Endothelial cell (in vitro differentiated cells): ENCODE data around the gene AMIGO2. TPM values are rescaled to one million over a fixed set of nuclear protein-coding genes. Genes with fewer than 3 reads are reported as not detected.

Experiments
- DNase-seq: peaks from one replicate; pipeline ENCODE4 v3.0.0; 2021; ENCODE audit warnings: low spot score
- H3K27ac Mint-ChIP-seq: one replicate; pipeline ENCODE4 v1.8.0; 2021; ENCODE audit warnings: mixed read lengths, inconsistent platforms; ENCODE audit not compliant: unreplicated experiment
- H3K27me3 Mint-ChIP-seq: one replicate; pipeline ENCODE4 v1.8.0; 2021; ENCODE audit warnings: mild to moderate bottlenecking, moderate library complexity, mixed read lengths, inconsistent platforms; ENCODE audit not compliant: unreplicated experiment
- H3K36me3 Mint-ChIP-seq: one replicate; pipeline ENCODE4 v1.8.0; 2021; ENCODE audit warnings: mild to moderate bottlenecking, low read depth, mixed read lengths, inconsistent platforms; ENCODE audit not compliant: unreplicated experiment
- H3K4me1 Mint-ChIP-seq: one replicate; pipeline ENCODE4 v1.8.0; 2021; ENCODE audit warnings: mild to moderate bottlenecking, mixed read lengths, inconsistent platforms; ENCODE audit not compliant: unreplicated experiment
- H3K4me3 Mint-ChIP-seq: one replicate; pipeline ENCODE4 v1.8.0; 2021; ENCODE audit warnings: mild to moderate bottlenecking, mixed read lengths, inconsistent platforms; ENCODE audit not compliant: unreplicated experiment
- H3K9me3 Mint-ChIP-seq: one replicate; pipeline ENCODE4 v1.8.0; 2021; ENCODE audit warnings: mixed read lengths, inconsistent platforms; ENCODE audit not compliant: unreplicated experiment
- total RNA-seq: library from RNA; stranded (reverse); fragmentation: NEBNext Ultra II Directional; extraction: Animal tissue kit (Norgen Biotek cat#: 25700); gene quantifications from one replicate; pipeline ENCODE4 v1.2.1, GENCODE V29; 2021; ENCODE audit not compliant: unreplicated experiment
- TF ChIP-seq, protein P1 (sequence below): fragments of 200-600 bp; sonication (generic); IDR thresholded peaks from one replicate; pipeline ENCODE4 v1.5.0; 2021; ENCODE audit warnings: antibody characterized with exemption; ENCODE audit not compliant: unreplicated experiment

The AMIGO2 gene
- total RNA-seq, 1 donor from 2014 or later, result 24.2 TPM

DNA sequence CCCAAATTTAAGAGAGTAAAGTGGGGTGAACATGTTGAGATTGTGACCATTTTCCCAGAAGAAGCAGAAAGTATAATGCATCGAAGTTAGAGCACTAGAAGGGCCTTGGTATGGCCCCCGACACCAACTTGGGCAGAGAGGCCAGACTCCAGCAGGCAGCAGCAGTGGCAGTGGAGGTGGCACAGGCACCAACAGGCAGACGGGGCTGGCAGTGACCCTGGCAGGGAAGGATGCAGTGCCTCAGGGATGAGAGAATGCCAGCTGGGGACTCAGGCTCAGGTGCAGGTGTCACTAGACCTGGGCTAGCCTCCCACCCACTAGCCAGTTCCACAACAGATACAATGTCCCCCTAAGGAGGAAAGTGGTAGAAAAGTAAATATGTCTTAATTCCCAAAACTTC is 27.7 kb upstream of the AMIGO2 start:
- no peak for DNase-seq
- H3K27me3 Mint-ChIP-seq, result no peaks in the 10 kb centered on the region
- TF ChIP-seq, protein P1, sequence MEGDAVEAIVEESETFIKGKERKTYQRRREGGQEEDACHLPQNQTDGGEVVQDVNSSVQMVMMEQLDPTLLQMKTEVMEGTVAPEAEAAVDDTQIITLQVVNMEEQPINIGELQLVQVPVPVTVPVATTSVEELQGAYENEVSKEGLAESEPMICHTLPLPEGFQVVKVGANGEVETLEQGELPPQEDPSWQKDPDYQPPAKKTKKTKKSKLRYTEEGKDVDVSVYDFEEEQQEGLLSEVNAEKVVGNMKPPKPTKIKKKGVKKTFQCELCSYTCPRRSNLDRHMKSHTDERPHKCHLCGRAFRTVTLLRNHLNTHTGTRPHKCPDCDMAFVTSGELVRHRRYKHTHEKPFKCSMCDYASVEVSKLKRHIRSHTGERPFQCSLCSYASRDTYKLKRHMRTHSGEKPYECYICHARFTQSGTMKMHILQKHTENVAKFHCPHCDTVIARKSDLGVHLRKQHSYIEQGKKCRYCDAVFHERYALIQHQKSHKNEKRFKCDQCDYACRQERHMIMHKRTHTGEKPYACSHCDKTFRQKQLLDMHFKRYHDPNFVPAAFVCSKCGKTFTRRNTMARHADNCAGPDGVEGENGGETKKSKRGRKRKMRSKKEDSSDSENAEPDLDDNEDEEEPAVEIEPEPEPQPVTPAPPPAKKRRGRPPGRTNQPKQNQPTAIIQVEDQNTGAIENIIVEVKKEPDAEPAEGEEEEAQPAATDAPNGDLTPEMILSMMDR, result no peak
- H3K27ac Mint-ChIP-seq, result no peak overlapping the region
- no peak overlapping the region for H3K4me3 Mint-ChIP-seq
- H3K9me3 Mint-ChIP-seq, result no peaks in the 10 kb centered on the region
- no peaks in the 10 kb centered on the region for H3K4me1 Mint-ChIP-seq
- peaks cover 6% of the 10 kb centered on the region for H3K36me3 Mint-ChIP-seq

DNA sequence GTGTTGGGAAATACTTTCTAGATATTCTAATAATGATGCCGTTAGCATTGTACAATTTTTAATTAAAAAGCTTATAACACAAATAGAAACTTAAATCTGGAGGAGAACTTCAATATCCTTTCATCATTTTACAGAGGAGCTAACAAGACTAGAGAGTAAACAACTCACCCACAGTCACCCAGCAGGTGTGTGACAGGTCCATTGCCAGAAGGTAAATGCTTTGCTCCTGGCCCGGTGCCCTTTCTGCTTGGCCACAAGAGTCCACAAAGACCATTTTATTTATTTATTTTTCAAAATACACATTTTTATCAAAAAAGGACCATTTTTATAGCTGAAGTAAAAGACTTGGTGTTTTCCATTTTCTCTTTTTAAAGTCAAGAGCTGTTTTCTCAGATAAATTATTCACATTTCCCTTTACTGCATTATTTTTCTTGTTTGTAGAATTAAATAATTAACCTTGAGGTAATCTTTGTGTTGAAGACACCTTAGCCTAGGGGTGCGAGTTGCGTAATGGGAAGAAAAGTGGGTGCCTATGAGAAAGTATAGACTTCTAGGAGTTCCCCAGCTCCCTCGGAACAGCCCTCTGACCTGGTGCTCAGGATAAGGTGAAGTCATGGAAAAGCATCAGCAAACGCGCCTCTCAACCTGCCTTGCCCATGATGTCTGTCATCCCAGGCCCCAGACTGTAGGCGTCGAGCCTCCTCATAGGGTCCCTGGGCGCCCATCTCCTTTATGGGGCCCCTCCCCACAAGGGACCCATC is 26.3 kb upstream of the AMIGO2 start:
- TF ChIP-seq, protein P1, result no peak
- Mint-ChIP-seq H3K27ac (no peak overlapping the region), H3K9me3 (no peaks in the 10 kb centered on the region), H3K27me3 (no peaks in the 10 kb centered on the region), H3K36me3 (peaks cover 6% of the 10 kb centered on the region), H3K4me1 (no peaks in the 10 kb centered on the region), H3K4me3 (no peak overlapping the region)
- DNase-seq, result no peak

DNA sequence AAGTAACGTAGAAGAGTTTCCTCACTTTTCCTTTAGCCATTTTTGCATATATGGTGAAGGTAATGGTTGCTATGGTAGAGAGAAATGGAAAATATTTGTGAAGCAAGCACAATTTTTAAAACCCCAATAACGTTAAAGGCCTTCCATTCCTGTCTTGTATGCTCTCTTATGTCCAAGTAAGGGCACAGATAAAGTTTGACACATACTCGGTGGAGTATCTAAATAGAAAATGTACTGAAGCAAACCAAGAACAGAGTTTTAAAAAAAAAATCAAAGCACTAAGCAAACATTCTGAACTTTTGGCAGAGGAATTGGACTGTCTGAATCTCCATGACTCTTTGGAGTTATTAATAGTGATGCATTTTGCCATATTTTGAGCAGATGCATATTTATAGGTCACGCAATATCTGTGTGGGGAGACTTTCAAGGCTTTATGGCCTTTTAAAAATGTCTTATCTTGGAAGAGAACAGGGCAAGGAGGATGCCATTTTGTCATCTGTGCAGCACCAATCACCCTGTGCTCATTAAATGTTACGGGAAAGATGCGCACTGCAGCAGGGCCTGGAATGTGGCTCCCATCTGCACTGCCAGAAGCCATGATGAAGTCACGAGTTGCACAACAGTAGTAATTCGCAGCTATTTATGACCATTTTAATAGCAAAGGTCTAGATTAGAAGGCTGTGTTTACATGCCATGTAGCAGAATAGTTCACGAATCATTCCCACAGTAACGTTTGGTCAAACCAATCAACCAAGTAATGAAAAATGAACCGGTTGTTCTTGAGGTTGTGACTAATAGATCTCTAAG is 23.3 kb upstream of the AMIGO2 start:
- no peaks in the 10 kb centered on the region for H3K9me3 Mint-ChIP-seq
- no peaks in the 10 kb centered on the region for H3K27me3 Mint-ChIP-seq
- no peak for DNase-seq
- no peak overlapping the region for H3K27ac Mint-ChIP-seq
- peaks cover 7% of the 10 kb centered on the region for H3K36me3 Mint-ChIP-seq
- H3K4me1 Mint-ChIP-seq, result peaks cover 8% of the 10 kb centered on the region
- TF ChIP-seq, protein P1, result no peak
- no peak overlapping the region for H3K4me3 Mint-ChIP-seq

DNA sequence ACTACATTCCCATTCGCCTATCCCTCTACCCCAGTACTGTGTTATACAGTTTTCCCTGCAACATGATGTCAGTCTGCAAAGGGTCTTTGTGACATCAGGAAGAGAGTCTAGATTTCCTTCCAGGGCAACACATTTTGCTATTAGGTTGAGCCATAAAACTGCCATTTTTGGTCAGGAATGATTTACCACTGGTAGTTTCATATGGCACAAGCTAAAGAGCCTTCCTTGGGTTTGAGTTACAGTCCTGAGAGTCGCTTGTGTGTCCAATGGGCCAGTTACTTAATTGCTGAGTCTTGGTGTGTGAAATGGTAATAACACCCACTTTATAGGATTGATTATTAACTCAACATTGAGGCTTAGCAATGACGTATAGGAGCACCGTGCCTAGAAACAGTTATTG is 22.6 kb upstream of the AMIGO2 start:
- no peak overlapping the region for H3K27ac Mint-ChIP-seq
- no peak overlapping the region for H3K4me3 Mint-ChIP-seq
- peaks cover 7% of the 10 kb centered on the region for H3K36me3 Mint-ChIP-seq
- TF ChIP-seq, protein P1, result no peak
- no peak for DNase-seq
- H3K4me1 Mint-ChIP-seq, result peaks cover 8% of the 10 kb centered on the region
- H3K9me3 Mint-ChIP-seq, result no peaks in the 10 kb centered on the region
- H3K27me3 Mint-ChIP-seq, result no peaks in the 10 kb centered on the region

DNA sequence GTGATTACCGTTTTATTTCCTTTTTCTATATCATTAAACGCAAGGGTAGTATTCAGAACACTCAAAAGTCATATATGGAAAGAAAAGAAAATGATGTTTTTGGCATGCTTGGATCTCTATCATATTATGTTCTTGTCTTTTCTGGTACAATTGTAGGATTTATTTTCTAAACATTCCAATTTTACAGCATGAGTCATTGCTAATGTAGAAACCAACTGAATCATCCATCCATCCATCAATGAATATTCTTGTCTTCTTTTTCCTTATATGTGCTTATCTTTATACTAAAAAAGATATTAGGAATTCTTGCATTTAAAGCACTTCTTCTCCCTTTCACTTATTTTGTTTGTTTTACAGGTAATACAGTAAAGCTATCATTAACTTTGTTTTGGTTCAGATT is 20.4 kb upstream of the AMIGO2 start:
- no peak overlapping the region for H3K4me3 Mint-ChIP-seq

More for the DNA sequence above, 20.4 kb upstream of the AMIGO2 start:
- peaks cover 3% of the 10 kb centered on the region for H3K36me3 Mint-ChIP-seq
- TF ChIP-seq, protein P1, result no peak
- H3K9me3 Mint-ChIP-seq, result no peaks in the 10 kb centered on the region
- no peak for DNase-seq
- H3K27me3 Mint-ChIP-seq, result no peaks in the 10 kb centered on the region
- no peak overlapping the region for H3K27ac Mint-ChIP-seq
- peaks cover 15% of the 10 kb centered on the region for H3K4me1 Mint-ChIP-seq
